Suprapubic skin (tissue), 3 donors: Measurements from ENCODE around the gene HDAC1.

Source experiments
- POLR2A ChIP-seq, 2 donors: fragments of 450-650 bp; IDR thresholded peaks; one replicate each; pipeline ENCODE4 v1.6.1; 2017; ENCODE audit warnings: antibody characterized with exemption in 2 of 2, mild to moderate bottlenecking in 2 of 2, moderate library complexity in 2 of 2
- TF ChIP-seq, protein P1 (sequence below), 2 donors: fragments of 200-600 bp in 1 of 2; fragments of 450-650 bp in 1 of 2; sonication (generic) in 1 of 2; IDR thresholded peaks; one replicate each; pipeline ENCODE4 v1.5.1; 2016 to 2019; ENCODE audit warnings: antibody characterized with exemption in 2 of 2, mild to moderate bottlenecking in 1 of 2, moderate library complexity in 1 of 2

DNA sequence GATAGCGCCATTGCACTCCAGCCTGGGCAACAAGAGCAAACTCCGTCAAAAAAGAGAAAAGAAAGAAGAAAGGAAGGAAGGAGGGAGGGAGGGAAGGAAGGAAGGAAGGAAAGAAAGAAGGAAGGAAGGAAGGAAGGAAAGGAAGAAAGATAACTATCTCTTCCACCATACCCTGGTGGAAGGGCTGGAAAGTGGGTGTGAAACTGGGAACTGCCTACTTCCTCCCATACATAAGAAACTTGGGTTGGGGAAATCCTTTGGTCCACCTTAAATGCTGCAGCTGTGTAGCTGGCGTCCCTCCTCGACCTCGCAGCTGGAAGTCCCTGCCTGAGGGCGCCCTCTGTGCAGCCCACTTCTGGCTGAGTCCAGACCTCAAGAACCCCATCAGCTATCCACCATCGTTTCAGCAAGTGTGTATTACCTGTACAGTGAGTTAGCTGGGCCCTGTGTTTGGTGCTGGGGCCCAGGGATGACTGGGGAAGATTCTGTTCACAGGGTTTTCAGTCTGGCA is 49.5 kb upstream of the HDAC1 start:
- TF ChIP-seq, protein P1, sequence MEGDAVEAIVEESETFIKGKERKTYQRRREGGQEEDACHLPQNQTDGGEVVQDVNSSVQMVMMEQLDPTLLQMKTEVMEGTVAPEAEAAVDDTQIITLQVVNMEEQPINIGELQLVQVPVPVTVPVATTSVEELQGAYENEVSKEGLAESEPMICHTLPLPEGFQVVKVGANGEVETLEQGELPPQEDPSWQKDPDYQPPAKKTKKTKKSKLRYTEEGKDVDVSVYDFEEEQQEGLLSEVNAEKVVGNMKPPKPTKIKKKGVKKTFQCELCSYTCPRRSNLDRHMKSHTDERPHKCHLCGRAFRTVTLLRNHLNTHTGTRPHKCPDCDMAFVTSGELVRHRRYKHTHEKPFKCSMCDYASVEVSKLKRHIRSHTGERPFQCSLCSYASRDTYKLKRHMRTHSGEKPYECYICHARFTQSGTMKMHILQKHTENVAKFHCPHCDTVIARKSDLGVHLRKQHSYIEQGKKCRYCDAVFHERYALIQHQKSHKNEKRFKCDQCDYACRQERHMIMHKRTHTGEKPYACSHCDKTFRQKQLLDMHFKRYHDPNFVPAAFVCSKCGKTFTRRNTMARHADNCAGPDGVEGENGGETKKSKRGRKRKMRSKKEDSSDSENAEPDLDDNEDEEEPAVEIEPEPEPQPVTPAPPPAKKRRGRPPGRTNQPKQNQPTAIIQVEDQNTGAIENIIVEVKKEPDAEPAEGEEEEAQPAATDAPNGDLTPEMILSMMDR (IDR thresholded peaks at IDR 0.05) = no peak
- TF ChIP-seq POLR2A (IDR thresholded peaks at IDR 0.05) = no peak
